Muscle of leg (tissue), 11 donors: Measurements from ENCODE around the gene GABRA5. TPM values are rescaled to one million over a fixed set of nuclear protein-coding genes. Genes with fewer than 3 reads are reported as not detected.

Experiments used
- DNase-seq: peaks from one replicate; pipeline ENCODE4 v3.0.0; 2013
- H3K27ac ChIP-seq: one replicate; pipeline ENCODE4 v1.5.1; 2013; ENCODE audit warnings: mild to moderate bottlenecking, low read length, control low read depth
- H3K27me3 ChIP-seq: one replicate; pipeline ENCODE4 v1.6.1; 2013; ENCODE audit warnings: low read length; ENCODE audit not compliant: control insufficient read depth, insufficient read depth
- H3K36me3 ChIP-seq: one replicate; pipeline ENCODE4 v1.6.1; 2013; ENCODE audit warnings: low read length; ENCODE audit not compliant: control insufficient read depth, insufficient read depth
- H3K4me1 ChIP-seq: one replicate; pipeline ENCODE4 v1.6.1; 2013; ENCODE audit warnings: low read length; ENCODE audit not compliant: control insufficient read depth, insufficient read depth
- H3K4me3 ChIP-seq: one replicate; pipeline ENCODE4 v1.5.1; 2013; ENCODE audit warnings: low read length, control low read depth
- H3K9me3 ChIP-seq: replicated peaks from 2 replicates; pipeline ENCODE4 v1.6.1; 2013; ENCODE audit warnings: low read depth, low read length; ENCODE audit not compliant: control insufficient read depth
- WGBS: methylation state at CpG from one replicate; pipeline ENCODE4 v1.1.5; 2013; ENCODE audit warnings: missing lambda C conversion rate; ENCODE audit not compliant: insufficient coverage; 5-methylcytosine and 5-hydroxymethylcytosine counted together
- polyA plus RNA-seq, 8 donors: library from polyadenylated mRNA; unstranded; fragments of 120-200 nt; gene quantifications; one replicate each; pipeline versions ENCODE4 v1.2.1 to v1.2.3, GENCODE V29; 2013; ENCODE audit warnings: inconsistent platforms in 1 of 8, low replicate concordance in 1 of 8; ENCODE audit not compliant: insufficient read length in 8 of 8, insufficient read depth in 1 of 8
- total RNA-seq: library from RNA; stranded (reverse); fragments of 120-200 nt; gene quantifications from one replicate; pipeline ENCODE4 v1.2.4, GENCODE V29; 2013

GABRA5 gene
- total and polyA plus RNA-seq, 9 donors, result 0.07 to 0.38 (median 0.28) TPM

DNA sequence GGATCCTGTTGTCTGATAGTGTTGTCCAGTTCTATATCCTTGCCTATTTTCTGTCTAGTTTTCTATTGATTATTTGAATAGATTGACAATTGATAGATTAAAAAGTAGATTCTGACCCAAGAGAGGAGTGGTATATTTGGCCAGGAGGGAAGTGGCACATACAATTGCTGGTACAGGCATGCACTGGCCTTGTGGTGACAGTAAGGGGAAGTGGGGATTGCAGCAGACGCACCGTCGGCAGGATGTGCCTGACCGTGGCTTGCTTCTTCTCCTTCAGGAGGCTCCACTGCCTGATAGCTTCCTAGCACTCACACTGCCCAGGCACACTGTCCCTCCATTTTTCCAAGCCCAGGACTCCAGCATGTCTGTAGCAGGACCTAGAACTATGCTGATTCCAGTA, 114.6 kb downstream of the GABRA5 start:
- WGBS, result no CpG with 5 or more reads among the region's 4 CpGs
- no peak overlapping the region for H3K4me3 ChIP-seq
- no peak for DNase-seq
- no peaks in the 10 kb centered on the region for H3K36me3 ChIP-seq
- H3K9me3 ChIP-seq, result no peaks in the 10 kb centered on the region
- no peak overlapping the region for H3K27ac ChIP-seq
- no peaks in the 10 kb centered on the region for H3K27me3 ChIP-seq
- H3K4me1 ChIP-seq, result no peaks in the 10 kb centered on the region

GRCh38 chr15:26983822-26984221, 117.0 kb downstream of the GABRA5 start:
- 92% methylated on average over 2 of the region's 8 CpGs for WGBS
- Histone ChIP-seq H3K4me3 (no peak overlapping the region), H3K36me3 (no peaks in the 10 kb centered on the region), H3K27me3 (no peaks in the 10 kb centered on the region), H3K9me3 (no peaks in the 10 kb centered on the region), H3K27ac (no peak overlapping the region), H3K4me1 (no peaks in the 10 kb centered on the region)
- no peak for DNase-seq

- Histone ChIP-seq H3K27me3 (no peaks in the 10 kb centered on the region), H3K4me1 (no peaks in the 10 kb centered on the region), H3K36me3 (no peaks in the 10 kb centered on the region), H3K4me3 (no peak overlapping the region), H3K9me3 (no peaks in the 10 kb centered on the region), H3K27ac (no peak overlapping the region)
- WGBS, result 80% methylated on average over 1 of the region's 4 CpGs
- no peak for DNase-seq
These were observed 118.2 kb downstream of the GABRA5 start for GRCh38 chr15:26985050-26985449.

GRCh38 chr15:26996250-26996649, 129.4 kb downstream of the GABRA5 start:
- H3K27me3 ChIP-seq, result no peaks in the 10 kb centered on the region
- no peak for DNase-seq
- H3K4me3 ChIP-seq, result no peak overlapping the region
- WGBS, result no CpG with 5 or more reads among the region's 2 CpGs
- H3K4me1 ChIP-seq, result no peaks in the 10 kb centered on the region
- H3K36me3 ChIP-seq, result no peaks in the 10 kb centered on the region
- H3K27ac ChIP-seq, result no peak overlapping the region
- H3K9me3 ChIP-seq, result peaks cover 6% of the 10 kb centered on the region

Other genes starting within 250 kb of the GABRA5 start
- 2.3 TPM for gene GABRB3, start 94.0 kb upstream of the GABRA5 start, total RNA-seq
- gene GABRB3, start 94.0 kb upstream of the GABRA5 start, polyA plus RNA-seq, result 1 to 10 TPM in 6 of 8 donors, under 1 TPM in 2; 0.60 to 2.9 (median 1.4) TPM
- 0.18 TPM for gene GABRG3, start 104.1 kb downstream of the GABRA5 start, total RNA-seq
- gene GABRG3, start 104.1 kb downstream of the GABRA5 start, polyA plus RNA-seq, result under 1 TPM in 7 of 8 donors, not detected in 1; 0.11 to 0.69 (median 0.43) TPM